HUDEP-2 (cell line): ENCODE measurements around the gene DHRS13.
"Not testable (repeated sequence)": the region's sequence is repeated elsewhere in the genome, so short reads cannot be mapped to it uniquely, and the experiment has no call there.

ENCODE experiments used
- DNase-seq, 76 experiments: peaks; one replicate each; lab custom pipeline; 2025; ENCODE audit not compliant: unreplicated experiment in 76 of 76; lab: John Stamatoyannopoulos, UW

DHRS13 gene

DNA sequence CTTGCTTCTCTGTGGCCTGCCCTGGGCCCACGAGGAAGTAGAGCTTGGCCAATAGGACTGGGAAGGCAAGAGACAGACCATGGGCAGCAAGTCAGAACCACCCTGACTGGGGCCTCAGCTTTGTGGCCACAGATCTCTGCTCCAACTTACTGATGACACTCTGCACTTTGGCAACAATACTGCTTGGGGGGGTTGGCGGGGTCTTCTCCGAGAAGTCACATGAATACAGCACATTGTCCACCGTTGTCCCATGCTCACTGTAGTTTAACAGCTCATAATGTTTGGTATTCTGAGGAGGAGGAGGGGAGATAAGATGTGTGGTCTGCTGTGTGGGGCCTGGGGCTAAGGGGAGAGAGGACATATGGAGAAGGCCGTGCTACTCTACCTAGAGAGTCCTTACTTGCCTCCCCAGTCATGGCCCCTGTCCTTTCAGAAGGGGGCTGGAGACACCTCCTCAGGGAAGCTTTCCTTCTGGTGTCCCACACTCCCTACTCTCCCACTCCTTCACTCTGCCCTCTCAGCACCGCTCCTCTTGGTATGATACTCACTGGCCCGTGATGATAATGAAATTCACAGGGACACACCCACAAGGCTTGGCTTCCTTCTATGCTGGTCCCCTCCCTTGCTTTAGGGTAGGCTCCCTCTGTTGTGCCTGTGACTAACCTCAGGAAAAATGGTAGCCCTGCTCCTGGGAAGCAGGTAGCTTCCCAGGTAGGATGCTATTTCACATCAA, 4.0 kb upstream of the DHRS13 start:
- peak in 69 of 76 experiments; percentile 21 to 83 (median 54) for DNase-seq

DNA sequence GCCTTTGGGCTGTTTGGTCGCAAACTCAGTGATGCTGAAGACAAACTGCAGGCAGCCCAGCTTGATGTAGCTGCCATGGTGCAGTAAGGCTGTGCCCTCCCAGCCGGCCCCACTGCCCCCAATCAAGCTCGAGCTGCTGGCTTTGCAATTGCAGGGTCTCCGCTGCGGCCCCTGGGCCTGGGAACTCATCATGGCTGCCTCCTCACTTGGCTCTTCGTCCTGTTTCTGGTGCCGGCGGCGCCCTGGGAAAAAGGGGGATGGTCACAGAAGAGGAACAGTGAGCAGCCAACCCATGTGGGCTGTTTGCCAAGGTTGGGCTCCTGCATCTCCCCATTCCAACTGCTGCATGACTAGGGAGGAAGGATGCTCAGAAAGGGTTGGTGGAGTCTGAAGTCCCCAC, 3.4 kb upstream of the DHRS13 start:
- DNase-seq = peak in 9 of 76 experiments; percentile 15 to 59 (median 48)

DNA sequence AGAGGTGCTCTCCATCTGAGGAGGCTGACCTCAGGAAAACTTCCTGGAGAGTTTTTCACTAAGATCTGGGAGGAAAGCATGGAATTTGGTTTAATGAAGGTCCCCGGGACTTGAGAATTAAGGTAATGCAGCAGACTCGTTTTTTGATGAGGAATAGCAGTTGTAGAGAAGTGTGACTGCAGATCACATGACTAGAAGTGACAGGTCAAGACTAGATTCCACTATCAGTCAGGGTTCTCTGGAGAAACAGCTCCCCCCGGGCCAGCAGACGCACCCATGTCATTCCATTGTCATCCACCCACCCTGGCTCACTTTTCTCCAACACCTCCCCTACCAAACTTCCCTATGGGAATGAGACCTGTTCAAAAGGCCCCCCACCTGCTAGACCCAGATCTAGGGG, 1.9 kb upstream of the DHRS13 start:
- peak in 15 of 76 experiments; percentile 7 to 32 (median 19) for DNase-seq

DNA sequence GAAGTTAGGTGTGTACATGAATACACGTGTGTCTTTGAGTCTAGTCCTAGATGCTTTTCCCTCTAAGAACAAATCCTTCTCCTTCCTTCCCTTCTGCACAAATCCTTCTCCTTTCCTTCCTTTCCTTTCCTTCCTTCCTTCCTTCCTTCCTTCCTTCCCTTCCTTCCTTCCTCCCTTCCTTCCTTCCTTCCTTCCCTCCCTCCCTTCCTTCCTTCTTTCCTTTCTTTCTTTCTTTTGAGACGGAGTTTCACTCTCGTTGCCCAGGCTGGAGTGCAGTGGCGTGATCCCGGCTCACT, 615 bp upstream of the DHRS13 start:
- not testable (repeated sequence) for DNase-seq

DNA sequence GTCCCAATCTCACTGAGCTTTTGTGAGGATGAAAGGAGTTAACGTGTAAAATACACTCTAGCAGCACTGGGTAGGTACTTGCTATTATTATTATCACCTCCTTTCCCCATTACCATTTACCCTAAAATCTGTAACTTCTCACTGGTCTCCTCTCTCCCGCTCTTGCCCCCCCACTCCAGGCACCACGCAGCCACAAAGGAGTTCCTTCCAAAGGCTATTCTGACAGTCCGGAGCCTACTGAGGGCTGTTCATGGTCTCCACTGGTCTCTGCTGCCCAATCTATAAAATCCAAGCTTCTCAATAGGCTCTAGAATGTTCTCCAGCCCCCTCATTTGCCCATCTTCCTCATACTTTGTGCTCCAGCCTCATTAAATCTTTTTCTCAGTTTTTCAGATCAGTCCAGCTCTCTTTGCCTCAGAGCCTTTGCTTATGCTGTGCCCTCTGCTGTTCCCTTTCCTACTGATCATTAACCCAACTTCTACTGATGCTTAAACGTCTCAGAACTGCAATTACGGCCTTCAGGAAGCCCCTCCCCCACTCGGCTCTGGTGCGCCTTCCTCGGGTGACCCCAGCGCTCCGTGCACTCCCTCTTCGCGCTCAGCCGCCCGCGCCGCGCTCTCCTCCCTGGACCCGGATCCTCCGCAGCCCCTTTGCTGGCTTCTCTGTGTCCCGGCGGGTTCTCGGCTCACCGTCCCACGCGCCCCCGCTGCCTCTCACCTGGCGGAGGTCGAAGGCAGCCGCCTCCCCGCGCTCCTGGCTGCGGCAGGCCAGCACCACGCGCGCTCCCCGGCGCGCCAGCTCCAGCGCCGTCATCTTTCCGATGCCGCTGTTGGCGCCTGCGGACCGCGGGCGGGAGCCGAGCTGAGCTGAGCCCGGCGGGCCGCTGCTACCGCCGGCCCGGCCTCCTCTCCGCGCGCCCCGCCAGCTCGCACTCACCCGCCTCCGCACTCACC, 737 bp downstream of the DHRS13 start:
- peak in 27 of 76 experiments; percentile 4 to 58 (median 29) for DNase-seq

DNA sequence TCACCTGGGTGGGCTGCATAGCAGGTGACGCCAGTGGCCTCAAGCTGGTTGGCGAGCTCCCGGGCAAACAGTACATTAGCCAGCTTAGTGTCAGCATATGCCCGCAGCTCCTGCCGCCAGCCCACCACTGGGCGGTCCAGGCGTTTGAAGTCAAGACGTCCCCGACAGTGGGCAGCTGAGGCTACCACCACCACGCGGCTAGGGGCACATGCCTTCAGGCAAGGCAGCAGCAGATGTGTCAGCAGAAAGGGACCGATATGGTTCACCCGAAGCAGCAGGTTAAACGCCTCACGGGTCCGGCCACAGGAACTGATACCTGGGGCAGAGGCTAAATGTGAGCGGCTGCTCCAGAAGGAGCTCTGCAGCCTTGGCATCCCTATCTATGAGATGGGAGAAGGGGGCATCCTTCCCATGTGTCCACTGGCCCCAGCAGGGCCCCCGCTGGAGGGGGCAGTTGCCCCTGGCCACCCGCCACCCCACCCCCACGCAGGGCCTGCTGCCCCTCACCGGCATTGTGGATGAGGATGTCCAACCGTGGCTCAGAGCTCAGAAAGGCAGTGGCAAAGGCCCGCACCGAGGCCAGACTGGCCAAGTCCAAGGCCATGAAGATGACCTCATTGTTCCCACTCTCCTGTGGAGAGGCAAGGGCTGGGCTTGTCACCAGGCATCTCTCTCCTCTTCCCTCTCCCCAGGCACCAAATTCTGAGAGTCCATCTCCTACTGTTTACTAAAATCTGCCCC, 1.7 kb downstream of the DHRS13 start:
- DNase-seq = no peak

DNA sequence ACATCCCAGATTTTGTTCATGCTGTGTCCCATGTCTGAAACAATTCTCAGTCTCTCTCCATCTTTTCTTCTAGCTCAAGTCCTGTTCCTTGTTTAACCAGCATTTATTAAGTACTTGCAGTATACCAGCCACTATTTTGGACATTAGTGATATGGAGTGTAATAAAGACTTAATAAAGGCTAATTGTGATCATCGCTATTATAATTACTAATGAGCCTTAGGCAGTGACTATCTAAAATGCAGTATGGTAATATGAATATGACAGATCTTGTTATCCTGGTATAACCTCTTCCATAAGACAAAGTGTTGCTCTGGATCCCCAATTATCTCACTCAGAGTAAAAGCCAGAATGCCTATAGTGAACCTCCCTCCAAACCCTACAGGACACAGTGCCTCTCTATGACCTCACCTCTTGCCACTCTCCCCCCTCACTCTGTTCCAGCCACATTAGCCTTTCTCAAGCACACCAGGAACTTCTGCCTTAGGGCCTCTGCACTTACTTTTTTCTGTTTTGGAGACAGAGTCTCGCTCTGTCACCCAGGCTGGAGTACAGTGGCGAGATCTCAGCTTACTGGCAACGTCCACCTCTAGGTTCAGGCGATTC, 3.6 kb downstream of the DHRS13 start:
- no peak for DNase-seq

DNA sequence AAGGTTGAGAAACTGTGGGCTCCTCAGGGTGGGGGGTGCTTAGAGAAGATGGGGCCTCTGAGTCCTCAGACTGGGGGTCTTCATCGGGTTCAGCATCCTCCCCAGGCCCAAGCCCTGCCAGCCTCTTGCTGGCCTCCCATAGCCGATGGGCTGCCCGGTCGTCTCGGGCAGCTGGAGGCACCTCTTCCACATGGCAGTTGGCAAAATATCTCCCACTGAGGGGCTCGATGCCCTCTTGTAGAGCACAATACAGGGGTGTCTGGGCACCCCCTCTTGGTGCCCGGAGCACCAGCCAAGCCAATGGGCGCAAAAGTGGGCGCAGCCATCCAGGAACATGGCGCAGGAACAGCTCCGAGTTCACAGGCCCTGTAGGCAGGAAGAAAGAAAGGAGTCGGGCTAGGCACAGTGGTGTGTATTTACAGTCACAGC, 4.3 kb downstream of the DHRS13 start:
- DNase-seq = no peak

DNA sequence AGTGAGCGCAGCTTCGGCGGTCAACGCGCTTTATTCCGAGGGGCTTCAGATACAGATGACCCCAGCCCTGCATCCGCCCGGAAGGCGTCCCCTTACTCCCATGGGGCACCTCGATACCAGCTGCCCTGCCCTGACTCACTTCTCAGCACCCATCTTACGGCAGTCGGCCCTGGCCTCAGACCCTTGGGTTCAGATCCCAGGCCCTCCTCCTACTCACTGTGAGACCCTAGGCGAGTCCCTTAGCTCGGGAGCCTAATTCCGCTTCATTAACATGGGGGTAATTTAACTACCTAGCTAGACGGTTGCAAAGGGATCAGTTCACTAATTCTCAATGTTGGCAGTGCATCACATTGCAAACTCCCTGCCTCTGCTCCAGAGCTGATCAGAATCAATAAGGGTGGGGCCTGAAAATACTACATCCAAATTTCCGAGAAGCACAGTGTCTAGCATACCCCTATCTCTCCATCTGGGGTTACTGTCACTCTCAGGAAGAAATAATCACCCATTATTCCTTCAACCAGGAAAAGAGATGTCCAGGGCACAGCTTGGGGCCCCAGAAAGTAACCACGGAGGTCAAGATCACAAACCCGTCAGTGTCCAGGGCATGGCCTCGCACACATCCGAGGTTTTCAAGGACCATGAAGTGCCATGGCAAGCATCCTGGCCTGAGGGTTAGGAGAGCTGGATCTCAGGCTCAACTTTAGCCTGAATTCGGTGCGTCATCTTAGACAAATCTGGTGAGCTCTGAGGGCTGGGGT, 4.9 kb downstream of the DHRS13 start:
- peak in 11 of 76 experiments; percentile 14 to 64 (median 35) for DNase-seq

DNA sequence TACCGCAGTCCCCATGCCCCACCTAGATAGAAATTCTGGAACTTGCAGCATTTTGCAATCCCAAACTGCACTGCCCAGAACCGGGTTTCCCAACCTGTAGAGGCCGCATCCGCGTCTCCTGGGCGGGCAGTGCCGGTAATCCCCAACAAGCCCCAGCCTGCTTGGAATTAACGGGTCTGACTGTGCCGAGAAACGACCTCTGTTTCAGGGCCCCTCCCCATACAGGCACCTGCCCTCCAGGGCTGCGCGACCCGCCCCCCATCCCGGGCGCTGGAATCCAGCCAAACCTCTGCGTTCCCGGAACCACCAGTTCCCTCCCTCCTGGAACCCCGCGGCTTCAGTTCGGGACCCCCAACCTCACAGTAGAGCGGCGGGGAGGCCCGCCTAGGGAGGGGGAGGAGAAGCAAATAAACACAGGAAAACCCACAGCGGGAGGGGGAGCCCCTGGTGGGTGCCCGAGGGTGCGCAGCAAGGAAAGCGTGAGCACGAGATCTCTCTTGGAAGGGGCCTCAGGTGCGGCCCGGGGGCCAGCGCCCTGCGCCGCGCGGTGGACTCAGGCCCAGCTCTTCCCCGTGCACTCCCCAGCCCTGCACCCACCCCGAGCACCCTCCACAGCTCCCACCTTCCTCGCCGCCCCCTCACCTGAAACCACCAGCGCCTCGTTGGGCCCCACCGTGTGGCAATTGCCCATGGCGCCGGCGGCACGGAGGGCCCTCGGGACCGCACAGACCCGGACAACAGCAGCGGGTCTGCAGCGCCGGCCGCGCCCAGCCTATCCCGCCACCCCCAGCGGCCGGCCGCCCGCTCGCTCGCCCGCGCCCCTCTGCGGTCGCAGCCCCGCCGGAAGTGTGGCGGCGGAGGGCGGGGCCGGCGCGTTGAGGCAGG, 5.8 kb downstream of the DHRS13 start, which contains the start of gene FLOT2:
Gene FLOT2 (minus strand): TSS at position 850 of the 885 bp plus-strand sequence. CDS start 159 bp downstream, at position 691.
- DNase-seq = peak in 34 of 76 experiments; percentile 11 to 68 (median 42)

DNA sequence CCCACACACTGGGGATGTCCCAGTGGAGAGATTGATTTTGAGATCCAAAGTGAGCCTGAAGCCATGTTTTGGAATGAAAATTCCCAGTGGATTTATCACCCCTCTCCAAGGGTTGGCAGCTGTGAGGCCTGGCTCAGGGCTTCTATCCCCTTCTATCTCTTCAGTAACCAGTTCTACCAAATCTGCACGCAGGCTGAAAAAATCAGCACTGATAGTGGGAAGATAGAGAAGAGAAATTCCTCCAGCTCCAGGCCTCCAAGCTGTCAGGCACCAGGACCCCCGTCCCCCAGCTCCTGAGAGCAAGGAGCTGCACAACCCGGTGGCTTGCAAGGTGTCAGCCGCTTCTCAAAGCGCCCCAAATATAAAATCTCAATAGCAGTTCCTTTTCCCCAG, 6.4 kb downstream of the DHRS13 start:
- no peak for DNase-seq

DNA sequence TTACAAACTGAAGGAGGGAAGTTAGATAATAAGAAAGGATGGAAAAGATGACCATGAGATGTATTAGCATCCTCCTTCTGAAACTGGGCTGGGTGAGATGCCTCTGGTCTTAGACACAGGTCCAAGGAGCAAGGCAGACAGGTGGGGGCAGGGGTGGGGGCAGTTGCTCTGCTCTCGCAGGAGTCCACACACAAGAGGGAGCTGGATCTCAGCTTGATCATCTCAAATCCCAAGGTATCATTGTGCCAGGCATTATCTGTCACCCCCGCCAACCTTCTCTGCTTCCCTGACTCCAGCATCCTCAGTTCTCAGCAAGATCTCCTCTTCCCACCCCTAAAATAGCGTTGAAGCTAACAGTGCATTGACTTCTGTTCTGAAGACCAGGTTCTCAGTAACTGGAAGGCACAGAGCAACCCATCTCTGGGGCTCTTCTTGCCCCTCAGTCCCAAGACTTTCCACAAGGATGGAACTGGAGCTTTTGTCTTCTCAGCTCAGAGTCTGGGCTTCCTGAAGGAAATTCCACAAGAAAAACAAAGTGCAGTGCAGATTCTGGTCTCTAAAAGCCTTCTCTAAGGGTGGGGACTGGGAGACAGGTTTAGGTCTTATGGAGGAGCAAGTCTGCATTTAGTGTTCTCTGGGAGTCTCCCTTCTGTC, 7.0 kb downstream of the DHRS13 start:
- no peak for DNase-seq

DNA sequence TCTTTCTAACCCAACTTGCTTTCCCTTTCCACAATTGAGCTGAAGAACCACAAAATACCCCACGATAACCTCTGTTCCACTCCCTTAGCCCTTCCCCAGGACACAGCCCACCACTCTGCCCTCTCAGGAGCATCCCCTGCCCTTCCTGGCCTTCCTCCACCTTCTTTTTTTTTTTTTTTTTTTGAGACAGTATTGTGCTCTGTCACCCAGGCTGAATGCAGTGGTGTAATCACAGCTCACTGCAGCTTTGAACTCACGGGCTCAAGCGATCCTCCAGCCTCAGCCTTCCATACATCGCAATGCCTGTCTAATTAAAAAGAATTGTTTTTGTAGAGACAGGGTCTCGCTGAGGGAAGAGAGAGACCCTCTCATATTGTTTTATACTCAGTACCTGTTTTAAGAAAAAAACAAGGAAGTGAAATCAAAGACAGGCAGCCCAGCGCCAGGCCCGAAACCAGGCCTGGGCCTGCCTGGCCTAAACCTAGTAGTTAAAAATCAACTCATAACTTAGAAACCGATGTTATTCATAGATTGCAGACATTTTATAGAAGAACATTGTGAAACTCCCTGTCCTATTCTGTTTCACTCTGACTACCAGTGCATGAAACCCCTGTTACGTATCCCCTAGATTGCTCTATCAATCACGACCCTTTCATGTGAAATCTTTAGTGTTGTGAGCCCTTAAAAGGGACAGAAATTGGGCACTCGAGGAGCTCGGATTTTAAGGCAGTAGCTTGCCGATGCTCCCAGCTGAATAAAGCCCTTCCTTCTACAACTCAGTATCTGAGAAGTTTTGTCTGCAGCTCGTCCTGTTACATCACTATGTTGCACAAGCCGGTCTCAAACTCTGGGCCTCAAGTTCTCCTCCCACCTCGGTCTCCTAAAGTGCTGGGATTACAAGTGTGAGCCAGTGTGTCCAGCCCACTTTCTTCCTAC, 9.4 kb downstream of the DHRS13 start:
- not testable (repeated sequence) for DNase-seq

DNA sequence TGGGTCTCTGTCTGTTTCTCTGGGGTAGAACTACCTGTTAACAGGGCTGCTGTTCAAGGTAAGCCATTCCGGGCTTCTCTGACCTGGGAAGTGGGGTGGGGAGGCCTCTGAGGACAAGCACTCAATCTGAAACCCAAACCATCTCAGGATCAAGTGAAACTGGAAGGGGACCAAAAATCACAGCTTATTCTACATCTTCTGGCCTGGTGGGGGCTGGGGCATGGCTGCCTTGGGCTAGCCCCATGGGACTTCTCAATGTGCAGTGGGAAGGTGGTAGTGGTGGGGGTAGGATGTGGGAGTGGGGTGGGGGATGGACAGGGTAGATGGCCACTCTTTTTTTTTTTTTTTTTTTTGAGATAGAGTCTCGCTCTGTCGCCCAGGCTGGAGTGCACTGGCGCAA, 10.9 kb downstream of the DHRS13 start:
- DNase-seq = no peak

DNA sequence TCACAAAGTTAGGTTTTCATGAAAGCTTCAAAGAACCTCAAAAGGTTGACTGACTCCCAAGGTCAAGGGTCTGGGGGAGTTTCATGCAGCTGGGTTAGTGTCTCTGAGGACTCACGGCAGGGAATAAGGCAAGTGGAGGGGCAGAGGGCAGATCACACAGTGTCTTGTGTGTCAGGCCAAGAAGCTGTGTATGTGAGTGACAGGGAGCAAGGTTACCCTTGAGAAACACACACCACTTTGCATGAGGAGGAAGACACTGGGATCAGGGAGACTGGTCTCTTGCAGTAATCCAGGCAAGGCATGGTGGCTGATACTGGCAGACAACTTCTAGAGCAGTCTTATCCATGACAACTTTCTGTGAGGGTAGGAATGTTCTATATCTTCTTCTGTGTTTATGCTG, 11.7 kb downstream of the DHRS13 start:
- DNase-seq = no peak

DNA sequence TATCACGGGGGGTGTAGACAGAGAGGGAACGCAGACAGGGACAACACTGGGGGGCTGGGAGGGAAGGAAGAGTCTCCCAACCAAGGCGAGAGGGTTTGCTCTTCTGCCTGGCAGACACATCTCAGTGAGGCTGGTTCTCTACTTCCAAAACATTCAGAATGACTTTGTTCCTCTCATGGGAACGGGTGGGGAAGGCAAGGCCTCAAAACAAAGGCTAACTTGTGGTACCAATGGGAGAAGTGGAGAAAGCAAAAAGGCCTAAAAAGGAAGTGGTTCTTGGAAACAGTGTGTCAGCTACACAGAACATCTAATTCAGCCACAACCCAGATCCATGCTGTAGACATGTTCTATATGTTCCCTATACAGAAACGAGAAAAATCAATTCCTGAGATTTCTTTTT, 12.9 kb downstream of the DHRS13 start:
- DNase-seq = no peak

DNA sequence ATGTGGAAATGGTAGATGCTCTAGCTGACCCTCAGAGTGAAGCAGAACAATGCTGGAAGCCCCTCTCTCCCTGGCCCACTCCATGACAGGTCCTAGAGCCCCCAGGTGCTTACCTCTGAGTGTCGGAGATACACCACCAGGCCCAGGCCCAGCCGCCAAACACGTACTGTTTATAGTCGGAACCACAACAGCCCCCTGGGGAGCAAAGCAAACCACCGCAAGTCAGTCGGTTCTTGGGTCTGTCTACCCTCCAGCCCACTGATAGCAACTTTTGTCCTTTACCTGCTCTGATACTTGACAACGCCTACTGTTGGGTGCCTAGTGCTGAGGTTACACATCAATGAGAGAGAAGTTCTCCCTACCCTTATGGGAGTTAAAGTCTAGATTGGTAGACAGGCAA, 14.0 kb downstream of the DHRS13 start:
- no peak for DNase-seq
